Nephron progenitor cell (in vitro differentiated cells): Measurements from ENCODE around the gene ANKZF1.
"Not testable (repeated sequence)": the region's sequence is repeated elsewhere in the genome, so short reads cannot be mapped to it uniquely, and the experiment has no call there.

Experiments
- DNase-seq: peaks from one replicate; pipeline ENCODE4 v3.0.0; 2021
- H3K27ac Mint-ChIP-seq: 2 replicates; pipeline ENCODE4 v1.8.0; 2021; ENCODE audit warnings: mild to moderate bottlenecking, moderate library complexity, mixed read lengths
- H3K27me3 Mint-ChIP-seq: 2 replicates; pipeline ENCODE4 v1.8.0; 2021; ENCODE audit warnings: mild to moderate bottlenecking, low read depth, mixed read lengths; ENCODE audit not compliant: poor library complexity
- H3K36me3 Mint-ChIP-seq: 2 replicates; pipeline ENCODE4 v1.8.0; 2021; ENCODE audit warnings: low read depth, mixed read lengths
- H3K4me1 Mint-ChIP-seq: 2 replicates; pipeline ENCODE4 v1.8.0; 2021; ENCODE audit warnings: mixed read lengths
- H3K4me3 Mint-ChIP-seq: 2 replicates; pipeline ENCODE4 v1.8.0; 2021; ENCODE audit warnings: mild to moderate bottlenecking, moderate library complexity, mixed read lengths
- H3K9me3 Mint-ChIP-seq: 2 replicates; pipeline ENCODE4 v1.8.0; 2021; ENCODE audit warnings: mild to moderate bottlenecking, moderate library complexity, mixed read lengths
- TF ChIP-seq, protein P1 (sequence below): fragments of 200-600 bp; sonication (generic); IDR thresholded peaks from 2 replicates; pipeline ENCODE4 v1.5.0; 2021; ENCODE audit warnings: antibody characterized with exemption

Gene ANKZF1

DNA sequence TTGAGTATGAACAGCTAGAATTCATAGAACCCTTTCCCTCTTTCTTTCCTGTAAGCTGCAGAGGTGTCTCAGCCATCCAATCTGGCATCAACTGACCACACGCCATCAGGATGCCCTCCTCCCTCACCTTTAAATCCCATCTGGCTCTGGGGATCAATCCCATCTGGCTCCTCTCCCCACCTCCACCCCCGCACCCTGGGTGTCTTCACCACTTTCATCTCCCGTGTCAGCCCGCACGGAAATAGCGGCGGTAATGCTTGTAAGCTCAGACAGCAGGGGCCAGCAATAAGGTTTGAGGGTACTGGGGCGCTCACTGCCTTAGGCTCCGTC is 22.9 kb downstream of the ANKZF1 start:
- Mint-ChIP-seq H3K9me3 (no peaks in the 10 kb centered on the region), H3K36me3 (peaks cover 8% of the 10 kb centered on the region), H3K27me3 (peaks cover 74% of the 10 kb centered on the region), H3K27ac (no peak overlapping the region), H3K4me3 (peak overlapping the region; percentile 76), H3K4me1 (peaks cover 43% of the 10 kb centered on the region)
- no peak for DNase-seq
- TF ChIP-seq, protein P1, sequence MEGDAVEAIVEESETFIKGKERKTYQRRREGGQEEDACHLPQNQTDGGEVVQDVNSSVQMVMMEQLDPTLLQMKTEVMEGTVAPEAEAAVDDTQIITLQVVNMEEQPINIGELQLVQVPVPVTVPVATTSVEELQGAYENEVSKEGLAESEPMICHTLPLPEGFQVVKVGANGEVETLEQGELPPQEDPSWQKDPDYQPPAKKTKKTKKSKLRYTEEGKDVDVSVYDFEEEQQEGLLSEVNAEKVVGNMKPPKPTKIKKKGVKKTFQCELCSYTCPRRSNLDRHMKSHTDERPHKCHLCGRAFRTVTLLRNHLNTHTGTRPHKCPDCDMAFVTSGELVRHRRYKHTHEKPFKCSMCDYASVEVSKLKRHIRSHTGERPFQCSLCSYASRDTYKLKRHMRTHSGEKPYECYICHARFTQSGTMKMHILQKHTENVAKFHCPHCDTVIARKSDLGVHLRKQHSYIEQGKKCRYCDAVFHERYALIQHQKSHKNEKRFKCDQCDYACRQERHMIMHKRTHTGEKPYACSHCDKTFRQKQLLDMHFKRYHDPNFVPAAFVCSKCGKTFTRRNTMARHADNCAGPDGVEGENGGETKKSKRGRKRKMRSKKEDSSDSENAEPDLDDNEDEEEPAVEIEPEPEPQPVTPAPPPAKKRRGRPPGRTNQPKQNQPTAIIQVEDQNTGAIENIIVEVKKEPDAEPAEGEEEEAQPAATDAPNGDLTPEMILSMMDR, result no peak

DNA sequence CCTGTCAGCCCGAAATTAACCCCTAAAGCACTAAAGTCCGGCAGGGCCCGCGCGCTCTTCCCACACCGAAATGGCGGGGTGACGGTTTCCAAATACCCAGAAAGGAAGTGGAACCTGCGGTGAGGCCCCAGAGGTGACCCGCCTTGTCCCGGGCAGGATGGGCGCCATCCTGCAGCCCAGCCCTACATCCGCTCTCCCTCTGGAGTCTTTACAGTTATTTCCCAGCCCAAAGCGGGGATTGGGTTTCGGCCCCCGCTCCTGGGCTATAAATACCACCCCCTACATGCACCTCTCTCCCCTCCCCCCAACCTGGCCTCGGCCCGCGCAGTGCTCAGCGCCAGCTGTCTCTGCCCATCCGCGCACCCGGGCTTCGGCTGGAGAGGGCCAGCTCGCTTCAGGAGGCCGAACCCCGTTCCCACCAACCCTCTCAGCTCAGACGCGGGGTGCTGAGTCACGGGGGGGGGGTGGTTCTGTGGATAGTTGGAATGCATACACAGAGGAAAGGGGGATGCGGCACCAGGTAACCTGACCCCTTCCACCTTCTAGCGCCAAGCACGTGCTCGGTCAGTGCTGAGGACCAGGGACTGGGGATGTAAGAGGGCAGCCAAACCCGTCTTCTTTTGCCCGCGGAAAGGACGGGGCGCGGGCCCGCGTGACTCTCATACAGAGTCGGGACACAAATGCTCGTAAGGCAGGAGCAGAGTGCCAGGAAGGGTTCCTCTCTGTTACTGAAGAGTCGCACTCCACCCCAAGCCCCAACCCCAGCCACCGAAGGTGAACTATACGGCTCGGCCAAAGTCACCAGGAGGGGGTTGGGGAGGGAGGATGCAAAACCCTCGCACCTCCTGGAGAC is 23.5 kb downstream of the ANKZF1 start, which contains the start of gene TUBA4B:
TUBA4B (plus strand) TSS at position 344 of the 853 bp plus-strand sequence; CDS start at position 509, 165 bp downstream.
- peaks cover 40% of the 10 kb centered on the region for H3K4me1 Mint-ChIP-seq
- no peaks in the 10 kb centered on the region for H3K9me3 Mint-ChIP-seq
- H3K4me3 Mint-ChIP-seq, result peak within 1 kb of the TSS; percentile 76
- H3K27ac Mint-ChIP-seq, result no peak within 1 kb of the TSS
- DNase-seq, result peak; percentile 56
- peaks cover 80% of the 10 kb centered on the region for H3K27me3 Mint-ChIP-seq
- TF ChIP-seq, protein P1, result no peak
- peaks cover 5% of the 10 kb centered on the region for H3K36me3 Mint-ChIP-seq

GRCh38 chr2:219253753-219254589 is 24.4 kb downstream of the ANKZF1 start, which contains the start of gene TUBA4A:
TUBA4A (minus strand) TSS chr2:219253918; CDS start chr2:219253858, 60 bp downstream.
- Mint-ChIP-seq H3K4me3 (peak within 1 kb of the TSS; percentile 76), H3K27ac (no peak within 1 kb of the TSS), H3K9me3 (no peaks in the 10 kb centered on the region), H3K36me3 (no peaks in the 10 kb centered on the region), H3K4me1 (peaks cover 32% of the 10 kb centered on the region), H3K27me3 (peaks cover 89% of the 10 kb centered on the region)
- TF ChIP-seq, protein P1, result no peak
- DNase-seq, result peak; percentile 67

DNA sequence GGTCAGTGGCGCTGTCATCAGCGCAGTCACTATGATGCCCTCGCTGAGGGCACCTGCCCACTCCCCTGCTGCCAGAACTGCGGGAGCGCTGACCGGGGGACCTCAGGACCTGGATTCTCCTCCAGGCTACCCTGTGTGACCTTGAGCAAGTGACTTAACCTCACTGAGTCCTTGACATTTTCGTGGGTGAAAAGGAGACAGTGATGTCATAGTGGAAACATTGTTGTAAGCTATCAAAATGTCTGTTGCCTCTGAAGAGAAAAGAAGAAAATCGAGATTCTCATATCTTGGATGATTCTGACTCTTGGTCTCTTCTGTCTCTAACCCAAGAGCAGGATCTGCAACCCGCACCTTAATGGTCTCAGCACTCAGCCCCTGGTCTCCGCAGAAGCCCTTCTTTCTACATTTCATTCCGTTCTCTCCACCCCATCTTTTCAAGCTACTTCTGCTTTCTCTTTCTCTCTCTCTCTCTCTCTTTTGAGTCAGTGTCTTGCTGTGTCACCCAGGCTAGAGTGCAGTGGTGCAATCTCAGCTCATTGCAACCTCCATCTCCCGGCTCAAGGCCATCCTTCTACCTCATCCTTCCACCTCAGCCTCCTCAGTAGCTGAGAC is 25.1 kb downstream of the ANKZF1 start:
- DNase-seq, result no peak
- Mint-ChIP-seq H3K36me3 (no peaks in the 10 kb centered on the region), H3K9me3 (no peaks in the 10 kb centered on the region), H3K27me3 (peaks cover 96% of the 10 kb centered on the region), H3K4me1 (peaks cover 25% of the 10 kb centered on the region), H3K4me3 (peak overlapping the region; percentile 66), H3K27ac (no peak overlapping the region)
- TF ChIP-seq, protein P1, result no peak

- H3K27ac Mint-ChIP-seq, H3K9me3 Mint-ChIP-seq, DNase-seq, H3K4me3 Mint-ChIP-seq, H3K4me1 Mint-ChIP-seq, H3K36me3 Mint-ChIP-seq: not testable (repeated sequence)
- H3K27me3 Mint-ChIP-seq, result peaks cover 96% of the 10 kb centered on the region
These were observed 29.3 kb downstream of the ANKZF1 start for GRCh38 chr2:219258942-219259341.
